ENCODE measurements around the gene EPHB2.

DNA sequence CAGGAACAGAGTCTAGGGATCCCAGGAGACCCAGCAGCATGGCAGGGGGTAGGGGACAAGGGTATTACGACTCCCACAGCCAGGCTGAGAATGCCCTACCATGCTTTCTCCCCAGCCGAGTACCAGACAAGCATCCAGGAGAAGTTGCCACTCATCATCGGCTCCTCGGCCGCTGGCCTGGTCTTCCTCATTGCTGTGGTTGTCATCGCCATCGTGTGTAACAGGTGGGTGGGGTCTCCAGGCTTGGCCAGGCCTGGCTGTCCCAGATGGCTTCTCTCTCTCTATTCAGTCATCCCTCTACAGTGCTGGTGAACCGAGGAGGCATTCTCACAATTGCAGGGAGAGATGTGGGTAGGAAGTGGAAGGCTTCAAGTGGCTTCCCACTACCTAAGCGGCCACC lies 184.7 kb downstream of the EPHB2 start:
- TF ChIP-seq, protein P1, sequence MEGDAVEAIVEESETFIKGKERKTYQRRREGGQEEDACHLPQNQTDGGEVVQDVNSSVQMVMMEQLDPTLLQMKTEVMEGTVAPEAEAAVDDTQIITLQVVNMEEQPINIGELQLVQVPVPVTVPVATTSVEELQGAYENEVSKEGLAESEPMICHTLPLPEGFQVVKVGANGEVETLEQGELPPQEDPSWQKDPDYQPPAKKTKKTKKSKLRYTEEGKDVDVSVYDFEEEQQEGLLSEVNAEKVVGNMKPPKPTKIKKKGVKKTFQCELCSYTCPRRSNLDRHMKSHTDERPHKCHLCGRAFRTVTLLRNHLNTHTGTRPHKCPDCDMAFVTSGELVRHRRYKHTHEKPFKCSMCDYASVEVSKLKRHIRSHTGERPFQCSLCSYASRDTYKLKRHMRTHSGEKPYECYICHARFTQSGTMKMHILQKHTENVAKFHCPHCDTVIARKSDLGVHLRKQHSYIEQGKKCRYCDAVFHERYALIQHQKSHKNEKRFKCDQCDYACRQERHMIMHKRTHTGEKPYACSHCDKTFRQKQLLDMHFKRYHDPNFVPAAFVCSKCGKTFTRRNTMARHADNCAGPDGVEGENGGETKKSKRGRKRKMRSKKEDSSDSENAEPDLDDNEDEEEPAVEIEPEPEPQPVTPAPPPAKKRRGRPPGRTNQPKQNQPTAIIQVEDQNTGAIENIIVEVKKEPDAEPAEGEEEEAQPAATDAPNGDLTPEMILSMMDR (IDR thresholded peaks at IDR 0.05): no peak
- TF ChIP-seq POLR2A (IDR thresholded peaks at IDR 0.05): no peak
